Stimulated activated CD4-positive, alpha-beta T cell treated with anti-CD3 and anti-CD28 coated beads, TNF-alpha, amount 100 ng/mL, for 1 hour (primary cell): ENCODE data around the gene CARD10.
A peak's percentile ranks its signal among the peaks of the same experiment; 100 is the strongest.

Experiments used
- DNase-seq, 3 donors: peaks; one replicate each; pipeline ENCODE4 v3.0.0-alpha.2; 2020; ENCODE audit warnings: low read depth in 3 of 3, low spot score in 1 of 3

Gene CARD10

GRCh38 chr22:37505989-37506388 lies 13.2 kb downstream of the CARD10 start:
- no peak for DNase-seq

- no peak for DNase-seq
Observed at GRCh38 chr22:37505565-37505964, 13.7 kb downstream of the CARD10 start.

- no peak for DNase-seq
Observed at GRCh38 chr22:37504964-37505363, 14.3 kb downstream of the CARD10 start.

GRCh38 chr22:37503850-37504249 lies 15.4 kb downstream of the CARD10 start:
- no peak for DNase-seq

DNA sequence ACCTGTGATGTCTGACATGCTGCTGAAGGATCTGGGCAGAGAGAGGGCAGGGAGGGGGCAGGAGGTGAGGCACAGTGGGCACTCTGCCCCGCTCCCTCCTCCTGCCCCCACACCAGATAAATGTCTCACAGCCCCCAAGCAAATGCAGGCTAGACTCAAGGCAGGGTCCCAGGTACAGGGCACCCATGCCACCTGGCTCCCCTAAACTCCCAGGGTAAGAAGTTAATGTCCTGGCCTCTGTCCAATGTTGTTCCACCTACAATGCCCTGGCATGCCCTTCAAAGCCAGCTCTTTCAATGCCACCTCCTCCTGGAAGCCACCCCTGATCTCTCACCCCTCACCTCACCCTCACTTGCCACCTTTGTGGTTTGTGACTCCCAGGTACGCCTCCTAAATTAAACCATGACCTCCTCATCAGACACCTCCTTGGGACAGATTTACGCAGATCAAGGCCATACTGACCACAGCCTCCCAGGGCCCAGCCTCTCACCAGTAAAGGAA lies 16.0 kb downstream of the CARD10 start:
- DNase-seq, result no peak

GRCh38 chr22:37502342-37503182 lies 16.7 kb downstream of the CARD10 start:
- no peak for DNase-seq

DNA sequence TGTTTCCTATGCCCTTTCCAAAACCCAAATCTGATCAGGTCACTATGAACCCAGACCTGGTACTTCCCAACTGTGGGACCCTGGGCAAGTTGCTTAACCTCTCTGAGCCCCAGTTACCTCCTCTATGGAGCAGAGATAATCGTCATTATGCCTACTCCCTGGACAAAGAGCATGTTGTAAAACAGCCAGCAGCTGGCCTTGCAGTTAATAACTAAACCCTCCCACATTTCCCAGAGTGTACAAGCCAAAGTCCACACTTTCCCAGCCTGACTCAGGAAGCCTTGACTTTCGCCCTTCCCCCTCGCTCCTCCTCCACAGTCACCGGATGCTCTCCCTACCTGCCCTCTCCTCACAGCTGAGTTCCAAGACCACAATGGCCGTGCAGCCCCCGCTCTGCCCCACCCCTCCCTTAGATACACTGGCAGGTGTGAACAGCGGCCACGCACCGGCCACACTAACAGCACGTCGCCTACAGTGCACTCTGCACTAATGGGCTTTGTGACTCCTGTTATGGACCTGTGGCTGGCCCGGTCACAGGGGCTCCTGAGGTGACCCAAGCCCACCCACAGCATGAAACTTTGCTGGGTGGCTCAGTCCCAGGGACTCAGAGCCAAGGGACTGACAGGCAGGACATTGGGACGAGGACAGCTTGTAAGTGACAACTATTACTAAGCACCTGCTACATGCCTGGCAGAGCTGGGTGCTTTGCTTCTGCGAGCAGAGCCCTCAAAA lies 17.4 kb downstream of the CARD10 start:
- no peak for DNase-seq

DNA sequence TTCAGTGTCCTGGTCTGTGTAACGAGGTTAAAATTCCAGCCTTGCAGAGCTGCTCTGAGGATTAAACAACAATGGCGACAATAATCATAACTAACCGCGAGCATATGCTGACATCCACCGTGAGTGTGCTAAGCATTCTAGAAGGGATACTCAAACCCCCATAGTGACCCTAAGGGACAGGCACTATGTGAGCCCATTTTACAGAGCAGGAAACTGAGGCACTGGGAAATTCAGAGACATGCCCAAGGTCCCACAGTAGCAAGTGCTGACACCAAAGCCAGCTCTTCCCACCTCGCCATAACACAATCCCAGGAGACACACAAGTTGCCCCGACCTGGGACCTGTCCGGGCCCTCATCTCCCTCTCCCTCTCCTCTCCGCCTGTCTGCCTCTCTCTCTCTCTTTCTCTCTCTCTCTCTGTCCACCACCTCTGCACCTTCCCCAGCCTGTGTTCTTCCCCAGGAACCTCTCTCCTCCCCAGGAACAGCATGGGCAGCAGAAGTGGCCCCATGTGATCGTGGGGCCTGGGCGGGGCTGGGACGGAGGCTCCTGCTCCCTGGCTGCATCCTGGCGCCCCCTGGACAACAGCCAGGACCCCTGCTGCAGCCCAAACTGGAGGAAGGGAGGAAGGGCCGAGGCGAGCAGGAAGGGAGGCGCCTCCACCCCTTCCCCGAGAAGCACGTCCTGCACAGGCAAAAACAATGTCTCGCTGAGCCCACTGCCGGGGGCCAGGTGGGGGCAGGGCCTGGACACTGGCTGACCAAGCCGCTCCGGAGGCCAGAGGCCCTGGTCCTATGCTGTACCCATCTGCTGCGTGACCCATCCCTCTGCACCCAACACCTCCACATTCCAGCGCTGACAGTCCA lies 18.2 kb downstream of the CARD10 start:
- DNase-seq, result no peak

GRCh38 chr22:37499789-37500540 lies 19.2 kb downstream of the CARD10 start:
- DNase-seq, result no peak

DNA sequence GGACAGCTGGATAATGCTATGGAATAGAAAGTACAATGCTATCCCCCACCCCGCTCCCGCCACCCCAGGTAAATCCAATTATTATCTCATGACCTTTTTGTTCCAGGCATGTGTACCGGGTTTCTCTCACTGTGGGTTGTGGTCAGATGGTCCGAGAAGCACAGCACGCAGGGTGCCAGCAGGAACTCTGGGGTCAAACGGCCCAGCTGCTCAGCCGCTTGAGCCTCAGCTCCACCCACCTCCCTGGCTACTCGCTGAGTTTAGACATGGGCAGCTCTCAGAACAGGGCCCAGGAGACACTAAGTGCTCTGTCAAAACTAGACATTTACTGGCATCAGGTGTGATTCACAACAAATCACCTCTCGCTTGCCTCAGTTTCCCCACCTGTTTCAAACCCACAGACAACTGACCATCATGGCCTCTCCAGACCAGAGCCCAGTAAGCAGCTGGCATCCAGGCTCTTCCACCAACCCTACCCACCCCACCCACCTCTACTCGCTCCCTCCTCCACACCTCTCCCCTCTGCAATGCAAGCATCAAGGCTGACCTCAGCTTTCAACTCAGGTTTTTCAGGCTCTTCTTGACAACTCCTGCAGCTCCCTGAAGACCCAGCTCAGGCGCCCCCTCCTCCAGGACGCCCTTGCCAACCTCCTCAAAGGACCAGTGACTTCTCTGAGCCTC lies 20.0 kb downstream of the CARD10 start:
- DNase-seq, result no peak

- DNase-seq, result peak; percentile 15 to 53 (median 49)
Observed at GRCh38 chr22:37498289-37498909, 20.8 kb downstream of the CARD10 start.

DNA sequence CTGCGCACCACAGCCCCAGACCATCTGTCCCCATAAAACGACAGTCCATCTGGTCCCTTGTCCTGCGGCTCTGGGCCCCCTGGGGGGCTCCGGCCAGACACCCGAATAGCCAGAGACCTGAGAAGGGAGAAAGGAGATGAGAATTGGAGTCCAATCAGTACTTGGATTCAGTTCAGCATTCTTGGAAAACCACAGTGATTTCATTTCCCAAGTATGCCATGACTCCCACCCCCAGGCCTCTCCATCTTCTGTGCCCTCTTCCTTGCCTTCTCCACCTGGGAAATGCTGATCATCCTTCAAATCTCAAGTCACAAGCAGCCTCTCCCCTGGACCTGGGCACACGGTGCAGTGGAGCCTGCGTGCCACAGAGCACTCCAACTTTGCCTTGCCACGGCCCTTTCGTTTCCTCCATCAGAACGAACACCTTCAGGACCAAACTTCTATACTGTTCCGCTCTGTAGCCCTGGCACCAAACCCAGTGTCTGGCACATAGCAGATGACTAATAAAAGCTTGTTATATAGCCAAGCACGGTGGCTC lies 22.1 kb downstream of the CARD10 start:
- no peak for DNase-seq

- DNase-seq, result no peak
Observed at GRCh38 chr22:37496651-37497050, 22.6 kb downstream of the CARD10 start.

- no peak for DNase-seq
Observed at GRCh38 chr22:37493979-37494378, 25.2 kb downstream of the CARD10 start.

DNA sequence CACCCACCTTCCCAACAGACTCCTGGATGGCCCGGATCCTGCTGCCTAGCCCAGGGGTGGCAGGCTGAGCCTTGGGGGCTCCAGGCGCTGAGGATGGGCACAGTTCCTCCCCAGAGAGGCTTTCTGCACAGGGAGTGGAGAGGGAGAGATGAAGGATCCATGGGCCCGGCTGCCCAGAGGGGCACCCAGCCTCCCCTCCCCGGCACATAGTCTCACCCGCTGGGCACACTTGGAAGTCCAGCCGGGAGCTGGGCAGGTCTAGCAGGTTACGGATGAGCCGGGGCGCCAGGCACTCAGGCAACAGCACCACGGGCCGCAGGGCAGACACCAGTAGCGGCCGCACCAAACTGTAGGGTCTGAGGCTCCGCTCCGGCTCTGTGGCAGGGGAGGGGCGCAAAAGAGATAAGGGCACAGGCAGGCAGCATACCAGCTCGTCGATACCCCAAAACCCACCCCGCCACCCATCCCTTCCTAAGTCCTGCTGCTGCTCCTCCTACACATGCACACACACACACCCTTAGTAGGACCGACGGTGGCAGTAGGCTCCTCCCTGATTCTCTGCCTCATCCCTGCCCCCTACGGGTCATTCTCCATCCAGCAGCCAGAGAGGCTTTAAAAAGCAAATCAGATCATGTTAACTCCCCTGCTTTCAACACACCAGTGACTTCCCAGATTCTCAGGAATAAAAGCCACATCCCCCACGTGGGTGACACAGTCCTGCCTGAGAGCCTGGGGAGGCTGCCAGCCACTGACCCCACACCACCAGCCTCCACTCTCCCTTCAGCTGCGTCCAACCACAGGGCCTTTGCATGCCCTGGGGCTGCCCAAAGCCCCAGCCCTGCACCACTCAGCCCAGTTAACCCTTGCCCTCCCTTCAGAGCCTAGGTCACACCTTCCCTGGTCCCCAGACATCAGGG lies 26.5 kb downstream of the CARD10 start:
- DNase-seq, result peak in 2 of 3 donors; percentile 17 to 27

- DNase-seq, result no peak
Observed at GRCh38 chr22:37491559-37492427, 27.4 kb downstream of the CARD10 start.

- DNase-seq, result no peak
Observed at GRCh38 chr22:37491106-37491505, 28.1 kb downstream of the CARD10 start.
